KMS-11 (cell line): ENCODE results near the gene WNT7A.

Experiments used
- H2AFZ ChIP-seq: fragments of 200-600 bp; sonication (generic); 2 replicates; pipeline ENCODE4 v1.6.1; 2016; ENCODE audit warnings: antibody characterized with exemption, mixed run types, low read depth
- H3K27ac ChIP-seq: fragments of 200-600 bp; sonication (generic); 2 replicates; pipeline ENCODE4 v1.6.1; 2016; ENCODE audit warnings: mild to moderate bottlenecking, mixed run types
- H3K27me3 ChIP-seq: fragments of 200-600 bp; sonication (generic); 2 replicates; pipeline ENCODE4 v1.6.1; 2017; ENCODE audit warnings: mild to moderate bottlenecking, low read depth, mixed run types, moderate library complexity; ENCODE audit not compliant: insufficient read depth
- H3K36me3 ChIP-seq: fragments of 200-600 bp; sonication (generic); 2 replicates; pipeline ENCODE4 v1.6.1; 2017; ENCODE audit warnings: mild to moderate bottlenecking, mixed run types; ENCODE audit not compliant: insufficient read depth
- H3K4me1 ChIP-seq: fragments of 200-600 bp; sonication (generic); 2 replicates; pipeline ENCODE4 v1.6.1; 2016; ENCODE audit warnings: mild to moderate bottlenecking, low read depth, mixed run types; ENCODE audit not compliant: poor library complexity, severe bottlenecking
- H3K4me2 ChIP-seq: fragments of 200-600 bp; sonication (generic); 2 replicates; pipeline ENCODE4 v1.7.0; 2016; ENCODE audit warnings: mild to moderate bottlenecking, mixed run types
- H3K4me3 ChIP-seq: fragments of 200-600 bp; sonication (generic); IDR thresholded peaks from 2 replicates; pipeline ENCODE4 v1.6.1; 2017; ENCODE audit warnings: low read depth, low read length, mixed read lengths; ENCODE audit not compliant: insufficient read depth
- H3K79me2 ChIP-seq: fragments of 200-600 bp; sonication (generic); 2 replicates; pipeline ENCODE4 v1.6.1; 2016; ENCODE audit warnings: low read depth, mixed run types; ENCODE audit not compliant: insufficient read depth
- H3K9ac ChIP-seq: fragments of 200-600 bp; sonication (generic); 2 replicates; pipeline ENCODE4 v1.6.1; 2016; ENCODE audit warnings: mild to moderate bottlenecking, mixed run types
- H4K20me1 ChIP-seq: fragments of 200-600 bp; sonication (generic); 2 replicates; pipeline ENCODE4 v1.6.1; 2016; ENCODE audit warnings: mild to moderate bottlenecking, mixed run types; ENCODE audit not compliant: insufficient read depth
- CTCF ChIP-seq: fragments of 200-600 bp; sonication (generic); conservative IDR thresholded peaks from 2 replicates; pipeline ENCODE4 v1.6.1; 2017; ENCODE audit warnings: low read depth, mild to moderate bottlenecking, antibody characterized with exemption, low read length, moderate library complexity, mixed read lengths

The WNT7A gene

GRCh38 chr3:13811614-13812013, 68.3 kb downstream of the WNT7A start:
- Histone ChIP-seq H3K9ac (no peak overlapping the region), H3K4me2 (no peak overlapping the region), H3K4me3 (no peak overlapping the region), H3K27me3 (no peaks in the 10 kb centered on the region), H3K79me2 (no peaks in the 10 kb centered on the region), H3K27ac (no peak overlapping the region), H3K4me1 (no peaks in the 10 kb centered on the region), H3K36me3 (no peaks in the 10 kb centered on the region), H4K20me1 (no peaks in the 10 kb centered on the region), H2AFZ (no peak overlapping the region)
- no peak for TF ChIP-seq CTCF

- Histone ChIP-seq H3K27me3 (no peaks in the 10 kb centered on the region), H3K4me2 (no peak overlapping the region), H4K20me1 (no peaks in the 10 kb centered on the region), H3K4me3 (no peak overlapping the region), H3K36me3 (no peaks in the 10 kb centered on the region), H3K9ac (no peak overlapping the region), H3K27ac (no peak overlapping the region), H3K79me2 (no peaks in the 10 kb centered on the region), H2AFZ (no peak overlapping the region), H3K4me1 (no peaks in the 10 kb centered on the region)
- TF ChIP-seq CTCF, result no peak
These were observed 71.3 kb downstream of the WNT7A start for GRCh38 chr3:13808550-13808949.

DNA sequence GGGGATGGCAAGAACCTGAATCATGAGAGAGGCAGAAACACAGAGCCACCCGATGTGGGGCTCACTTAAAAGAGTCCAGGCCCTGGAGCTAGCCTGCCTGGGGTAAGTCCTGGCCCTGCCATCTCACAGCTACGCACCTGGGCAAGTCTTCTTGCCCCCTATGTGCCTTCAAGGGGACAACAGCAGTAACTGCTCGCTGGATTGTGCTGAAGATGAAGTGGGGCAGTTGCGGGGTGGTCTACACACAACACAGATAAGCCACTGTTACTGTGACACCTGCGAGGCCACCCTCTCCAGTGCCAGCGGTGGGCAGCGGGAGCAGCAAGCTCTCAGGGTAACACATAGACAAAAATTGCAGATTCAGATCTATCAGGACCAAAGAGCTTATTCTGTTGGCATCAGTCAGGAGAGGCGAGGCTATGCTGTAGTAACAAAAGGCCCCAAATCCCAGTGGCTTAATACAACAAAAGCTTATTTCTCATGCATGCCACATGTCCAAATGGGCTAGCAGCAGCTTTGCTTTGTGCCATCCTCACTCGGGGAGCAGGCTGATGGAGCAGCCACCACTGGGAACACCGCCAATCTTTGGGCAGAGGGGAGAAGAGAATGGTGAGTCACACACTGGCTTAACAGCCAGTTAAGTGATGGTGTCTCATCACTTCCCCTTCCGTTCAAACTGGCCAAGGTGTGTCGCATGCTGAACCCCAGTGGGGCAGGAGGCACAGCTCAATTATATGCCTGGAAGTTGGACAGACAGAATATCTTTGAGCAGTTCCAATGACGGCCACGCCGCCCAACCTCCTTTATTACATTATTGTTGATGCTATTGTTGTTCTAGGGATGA, 78.3 kb downstream of the WNT7A start:
- Histone ChIP-seq H3K79me2 (no peaks in the 10 kb centered on the region), H3K9ac (no peak overlapping the region), H3K4me1 (no peaks in the 10 kb centered on the region), H4K20me1 (no peaks in the 10 kb centered on the region), H3K4me2 (no peak overlapping the region), H3K36me3 (no peaks in the 10 kb centered on the region), H2AFZ (no peak overlapping the region), H3K27ac (no peak overlapping the region), H3K27me3 (no peaks in the 10 kb centered on the region), H3K4me3 (no peak overlapping the region)
- TF ChIP-seq CTCF, result no peak

DNA sequence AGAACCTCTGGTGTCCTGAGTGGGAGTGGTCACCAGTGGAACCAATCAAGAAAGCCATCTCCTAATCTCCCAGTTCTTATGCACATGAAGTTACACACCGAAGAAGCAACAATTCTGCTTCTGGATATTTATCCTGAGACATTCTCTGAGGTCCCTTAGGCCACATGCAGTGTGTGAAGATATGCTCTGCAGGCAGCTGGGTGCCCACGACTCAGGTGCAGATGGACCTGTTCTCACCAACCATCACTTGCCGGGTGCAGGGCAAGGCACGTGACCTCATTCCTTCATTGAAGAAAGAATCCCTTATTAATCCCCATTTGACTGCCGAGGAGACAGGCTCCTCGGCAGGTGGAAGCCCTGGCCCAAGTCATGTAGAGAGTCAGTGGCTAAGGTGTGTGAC, 79.8 kb downstream of the WNT7A start:
- no peak overlapping the region for H3K4me3 ChIP-seq
- no peaks in the 10 kb centered on the region for H3K79me2 ChIP-seq
- H3K4me1 ChIP-seq, result no peaks in the 10 kb centered on the region
- no peaks in the 10 kb centered on the region for H3K27me3 ChIP-seq
- no peak overlapping the region for H3K4me2 ChIP-seq
- H4K20me1 ChIP-seq, result no peaks in the 10 kb centered on the region
- no peaks in the 10 kb centered on the region for H3K36me3 ChIP-seq
- no peak overlapping the region for H3K27ac ChIP-seq
- H2AFZ ChIP-seq, result no peak overlapping the region
- H3K9ac ChIP-seq, result no peak overlapping the region
- TF ChIP-seq CTCF, result no peak
